HG03520 (cell line): ENCODE results near the gene FANCG.
A peak's percentile ranks its signal among the peaks of the same experiment; 100 is the strongest.

Source experiments
- ATAC-seq: cut with Tn5 transposase; IDR thresholded peaks from one replicate; pipeline ENCODE4 v1.9.1; 2021; ENCODE audit warnings: mild to moderate bottlenecking, moderate library complexity; ENCODE audit not compliant: unreplicated experiment

The FANCG gene

DNA sequence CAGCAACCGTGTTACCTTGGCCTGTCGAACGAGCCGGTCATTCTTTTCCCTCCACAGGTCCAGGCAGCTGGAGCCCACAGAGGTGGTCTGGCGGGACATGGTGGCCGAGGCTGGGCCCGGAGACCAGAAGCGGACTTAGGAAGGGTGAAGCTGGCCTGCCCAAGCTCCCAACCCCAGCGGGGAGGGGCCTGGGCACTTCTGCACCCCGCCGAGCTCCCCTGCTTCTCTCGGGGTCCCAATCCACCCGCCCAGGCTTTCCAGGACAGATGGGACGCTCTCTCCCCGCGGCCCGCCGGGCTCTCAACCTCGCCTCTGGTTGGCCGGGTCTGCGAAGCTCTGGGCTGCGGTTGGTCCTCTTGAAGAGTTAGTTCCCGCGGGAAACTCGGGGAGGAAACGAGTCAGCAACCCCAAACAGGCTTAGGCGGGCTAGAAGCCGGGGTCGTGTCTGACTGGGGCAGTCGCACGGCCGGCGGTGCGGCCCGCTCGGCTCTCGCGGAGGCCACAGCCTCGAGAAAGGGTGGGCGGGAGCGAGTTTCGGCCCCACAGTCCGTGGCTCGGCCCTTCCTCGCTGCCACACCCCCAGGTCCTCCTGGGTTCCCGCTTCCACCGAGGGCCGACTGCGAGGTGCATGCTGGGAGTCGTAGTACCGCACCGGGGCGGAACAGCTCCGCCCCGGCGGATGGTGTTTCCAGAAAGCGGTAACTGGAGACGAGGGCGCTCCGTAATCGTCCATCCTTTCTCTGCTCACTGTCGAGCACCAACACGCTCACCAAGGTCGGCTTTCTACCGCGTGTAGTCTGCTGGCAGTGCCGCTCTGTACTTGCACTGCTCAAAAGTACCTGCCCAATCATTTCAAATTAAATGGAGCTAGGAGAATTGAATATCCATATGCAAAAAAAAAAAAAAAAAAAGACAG lies at the start of gene FANCG:
Gene FANCG, minus strand, starts transcription at position 517 of the 916 bp plus-strand sequence. Its CDS starts 418 bp downstream, at position 99.
- ATAC-seq: peak; percentile 92

DNA sequence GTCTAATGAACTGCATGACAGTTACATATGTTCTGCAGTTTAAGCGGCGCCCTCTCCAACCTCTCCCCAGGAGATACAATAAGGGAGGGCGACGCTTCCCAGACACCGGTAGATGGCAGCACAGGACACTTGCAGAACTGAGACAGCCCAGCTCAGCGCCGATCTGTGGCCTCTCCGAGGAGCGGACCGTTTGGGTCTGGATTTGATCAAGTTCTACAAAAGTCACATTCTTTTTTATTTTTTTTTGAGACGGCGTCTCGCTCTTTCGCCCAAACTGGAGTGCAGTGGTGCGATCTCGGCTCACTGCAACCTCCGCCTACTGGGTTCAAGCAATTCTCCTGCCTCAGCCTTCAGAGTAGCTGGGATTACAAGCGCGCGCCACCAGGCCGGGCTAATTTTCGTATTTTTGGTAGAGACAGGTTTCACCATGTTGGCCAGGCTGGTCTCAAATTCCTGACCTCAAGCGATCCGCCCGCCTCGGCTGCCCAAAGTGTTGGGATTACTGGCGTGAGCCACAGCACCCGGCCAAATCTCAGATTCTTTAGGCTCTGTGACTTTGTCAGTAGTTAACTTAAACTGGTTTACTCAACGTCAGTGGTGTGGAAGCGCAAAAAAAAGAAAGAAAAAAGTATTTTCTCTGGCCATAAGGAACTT lies 37.3 kb upstream of the FANCG start:
- peak; percentile 33 for ATAC-seq

DNA sequence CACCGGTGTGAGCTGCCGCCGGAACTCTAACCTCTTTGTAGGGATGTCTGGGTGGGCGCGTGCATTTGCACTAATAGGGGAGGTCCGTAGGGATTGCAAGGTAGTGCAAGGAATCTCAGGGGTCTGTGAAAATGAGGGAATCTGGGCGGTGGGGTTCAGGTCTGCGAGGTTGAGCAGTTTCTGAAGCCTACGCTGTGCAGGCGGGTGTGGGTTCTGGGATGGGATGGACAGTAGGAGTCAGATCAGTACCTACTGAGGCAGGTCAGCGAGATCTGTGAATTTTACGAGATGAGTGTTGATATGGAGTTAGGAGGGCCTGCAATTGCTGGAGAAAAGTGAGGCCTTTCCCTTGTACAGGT lies 36.8 kb upstream of the FANCG start:
- ATAC-seq: no peak

DNA sequence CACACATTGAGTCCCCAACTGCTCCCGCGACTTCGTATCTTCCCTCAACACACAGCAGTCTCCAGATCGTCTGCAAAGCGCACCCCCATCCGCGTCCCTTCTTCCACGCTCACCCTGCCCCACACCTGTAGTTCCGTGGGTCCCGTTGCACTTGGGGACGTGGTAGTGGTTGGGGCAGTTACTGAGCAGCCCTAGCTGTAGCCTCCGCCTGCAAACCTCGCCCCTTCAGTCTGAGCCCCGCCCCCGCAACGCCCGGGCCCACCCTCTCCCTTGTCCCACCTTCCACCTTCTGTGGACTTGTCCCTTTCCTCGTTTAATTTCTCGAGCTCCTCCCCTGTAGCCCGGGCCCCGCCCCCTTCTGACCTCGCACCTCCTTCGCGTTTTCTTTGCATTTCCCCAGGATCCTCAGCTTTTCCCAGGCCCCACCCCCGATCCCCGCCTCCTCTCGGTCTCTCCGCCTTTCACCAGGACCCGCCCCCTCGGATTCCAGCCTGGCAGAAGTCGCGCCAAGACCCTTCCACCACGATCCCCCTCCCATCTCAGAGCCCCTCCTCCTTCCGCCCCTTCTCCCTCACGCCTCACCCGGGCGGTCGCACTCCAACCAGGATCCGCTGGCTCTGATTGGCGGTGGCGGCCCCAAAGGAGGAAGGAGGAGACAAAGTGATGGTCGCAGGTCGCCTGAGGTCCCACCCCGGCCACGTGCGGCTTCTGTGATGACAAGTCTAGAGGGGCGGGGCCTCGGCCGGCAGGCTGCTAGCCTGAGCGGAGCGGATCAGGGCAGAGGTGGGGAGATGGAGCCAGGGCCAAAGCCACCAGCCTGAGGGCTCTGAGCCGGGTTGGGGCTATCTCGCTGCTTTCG lies 36.2 kb upstream of the FANCG start, which contains the start of gene ATOSB:
Gene ATOSB, minus strand, starts transcription at position 183 of the 859 bp plus-strand sequence. CDS start 7,588 bp downstream, outside the sequence.
- peak; percentile 44 for ATAC-seq

DNA sequence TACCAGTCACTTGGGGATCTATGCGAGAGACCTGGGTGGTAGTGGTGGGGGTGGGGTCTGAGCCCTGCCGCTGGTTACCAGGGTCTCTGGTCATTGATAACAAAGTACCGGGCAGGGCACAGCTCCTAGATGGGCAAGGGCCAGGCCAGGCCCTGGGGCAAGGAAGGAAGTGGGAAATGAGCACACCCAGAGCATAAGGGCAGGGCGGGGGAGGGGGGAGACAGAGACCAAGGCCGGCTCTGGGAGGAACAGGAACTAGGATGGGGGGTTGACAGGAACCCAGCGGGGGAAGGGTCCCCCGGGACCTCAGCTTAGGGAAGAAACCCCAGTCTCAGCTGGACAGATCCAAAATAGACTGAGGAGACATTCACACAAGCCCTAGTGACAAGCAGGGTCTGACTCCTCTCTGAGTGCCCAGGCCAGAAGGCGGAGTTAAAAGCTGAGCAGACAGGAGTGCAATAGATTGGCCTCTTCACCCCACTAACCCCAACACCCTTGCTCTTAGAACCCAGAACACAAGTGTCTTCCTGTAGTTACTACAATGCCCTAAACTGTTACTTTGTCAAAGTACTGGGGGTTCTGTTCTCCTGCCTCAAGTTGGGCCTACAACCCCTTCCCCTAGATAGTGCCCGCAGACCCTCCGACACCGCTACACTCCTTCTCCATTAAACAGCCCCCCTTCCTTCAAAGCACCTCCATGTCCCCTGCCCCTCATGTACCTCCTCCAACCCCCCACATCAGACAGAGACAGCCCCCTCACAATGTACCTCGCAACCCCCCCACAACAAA lies 35.3 kb upstream of the FANCG start:
- no peak for ATAC-seq

DNA sequence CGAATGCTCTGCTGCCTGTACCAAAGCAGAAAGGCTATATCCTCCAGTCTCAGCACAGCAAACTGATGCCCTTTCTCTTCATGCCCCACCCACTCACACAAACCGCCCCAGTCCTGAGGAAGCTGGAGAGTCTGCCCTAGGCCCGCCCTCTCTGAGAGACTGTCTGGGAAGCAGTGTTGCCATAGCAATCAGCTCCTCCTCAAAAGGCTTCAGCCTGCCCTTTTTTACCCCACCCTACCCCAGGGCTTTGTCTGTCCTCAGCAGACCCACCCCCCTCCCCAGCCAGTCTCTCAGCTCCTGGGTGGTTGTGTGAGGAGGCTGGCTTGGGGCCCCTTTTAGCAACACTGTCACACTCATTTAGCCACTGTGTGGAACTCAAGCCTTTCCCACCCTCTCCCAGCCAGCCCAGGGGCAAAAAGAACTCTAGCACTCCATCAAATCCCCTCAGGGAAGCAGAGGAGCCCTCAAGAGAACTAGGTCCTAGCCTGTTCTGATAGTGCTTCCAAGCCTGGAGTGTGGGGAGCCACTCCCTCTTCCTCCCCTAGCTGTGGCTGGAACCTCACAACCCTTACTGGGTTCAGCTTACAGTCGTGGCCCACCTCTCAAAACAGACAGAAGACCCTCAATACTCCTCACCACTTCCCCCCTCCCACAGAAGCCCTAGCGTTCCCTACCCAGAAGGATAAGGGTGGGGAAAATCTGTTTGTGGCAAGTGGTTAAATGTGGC lies 34.5 kb upstream of the FANCG start:
- no peak for ATAC-seq

- ATAC-seq: no peak
These were observed 32.7 kb upstream of the FANCG start for GRCh38 chr9:35112257-35113020.

- peak; percentile 67 for ATAC-seq
These were observed 31.5 kb upstream of the FANCG start for GRCh38 chr9:35111001-35111933.

DNA sequence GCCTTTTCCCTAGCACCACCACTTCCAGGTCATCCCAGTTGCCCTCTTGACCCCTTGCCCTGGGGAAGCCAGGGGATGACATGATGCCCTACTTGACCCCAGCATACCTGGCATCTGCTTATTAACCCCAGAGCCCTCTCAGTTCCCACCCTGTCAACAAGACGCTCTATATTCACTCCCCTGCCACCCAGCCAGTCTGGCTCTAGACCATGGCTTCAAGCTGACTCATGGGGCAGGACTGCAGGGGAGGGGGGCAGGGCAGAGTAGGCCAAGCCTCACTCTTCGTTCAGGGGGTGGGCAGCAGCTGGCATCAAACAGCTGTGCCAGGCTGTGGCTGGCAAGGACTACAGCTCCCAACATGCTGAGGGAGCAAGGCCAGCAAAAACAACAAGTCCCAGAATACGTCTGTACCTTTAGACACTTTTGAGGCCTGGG lies 30.6 kb upstream of the FANCG start:
- ATAC-seq: no peak

- ATAC-seq: no peak
These were observed 29.3 kb upstream of the FANCG start for GRCh38 chr9:35108946-35109575.

GRCh38 chr9:35108461-35108860 lies 28.7 kb upstream of the FANCG start:
- ATAC-seq: no peak

GRCh38 chr9:35107297-35108290 lies 27.9 kb upstream of the FANCG start:
- no peak for ATAC-seq

DNA sequence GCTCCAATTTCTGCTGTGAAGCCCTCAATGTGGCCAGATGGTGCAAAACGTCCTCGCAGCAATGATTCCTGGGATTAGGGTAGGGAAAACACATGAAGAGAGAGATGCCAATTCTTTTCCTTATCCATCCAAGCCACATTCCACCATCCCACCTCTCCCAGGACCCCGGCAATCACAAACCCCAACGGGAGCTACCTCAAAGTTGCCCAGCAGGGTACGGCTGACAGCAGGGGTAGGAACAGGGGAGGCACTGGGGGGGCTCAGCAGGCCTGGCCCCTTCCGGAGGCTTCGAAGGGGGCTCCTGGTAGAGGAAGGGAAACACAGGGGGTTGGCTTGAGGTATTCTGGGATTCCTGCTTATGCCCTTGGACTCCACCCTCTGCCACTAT lies 26.6 kb upstream of the FANCG start:
- ATAC-seq: no peak

DNA sequence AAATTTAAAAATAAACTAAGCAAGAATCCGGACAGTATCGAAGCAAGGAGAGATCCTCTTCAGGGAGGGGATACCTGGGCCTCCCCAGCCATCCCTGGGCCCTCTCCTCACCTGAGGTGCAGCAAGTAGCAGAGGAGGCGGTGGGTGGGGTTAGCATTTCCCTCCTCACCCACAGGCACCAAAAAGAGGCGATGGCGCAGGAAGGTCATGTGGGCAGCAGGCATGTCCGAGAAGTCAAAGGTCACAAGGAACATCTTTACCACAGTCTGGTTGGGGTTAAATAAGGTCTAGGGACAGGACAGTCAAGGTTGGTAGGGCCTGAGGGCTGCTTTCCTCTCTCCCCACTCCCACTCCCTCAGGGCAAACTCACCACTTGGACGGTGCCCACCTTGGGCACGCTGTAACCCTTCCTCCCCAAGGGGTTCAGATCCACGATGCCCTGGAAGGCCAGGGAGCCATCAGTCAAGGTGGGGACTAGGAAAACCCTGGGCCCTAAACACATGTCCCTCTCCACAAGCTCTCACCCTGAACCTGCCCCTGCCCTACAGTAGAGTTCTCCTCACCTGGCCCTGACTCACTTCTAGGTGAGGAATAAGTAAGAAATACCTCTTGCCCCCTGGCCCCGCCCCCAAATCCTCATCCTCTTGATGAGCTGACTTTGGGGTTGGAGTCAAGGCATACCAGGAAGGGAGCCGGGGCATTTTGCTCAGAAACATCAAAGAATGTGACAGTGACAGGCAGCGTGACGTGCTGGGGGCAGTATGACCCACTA lies 26.0 kb upstream of the FANCG start:
- no peak for ATAC-seq

GRCh38 chr9:35105126-35105525 lies 25.4 kb upstream of the FANCG start:
- no peak for ATAC-seq
